Right renal cortex interstitium (tissue), 3 donors: ENCODE results near the gene ELFN1. TPM values are rescaled to one million over a fixed set of nuclear protein-coding genes. Genes with fewer than 3 reads are reported as not detected.
A peak's percentile ranks its signal among the peaks of the same experiment; 100 is the strongest.

ENCODE experiments used
- DNase-seq, 3 donors: peaks; one replicate each; pipeline ENCODE4 v3.0.0-alpha.2; 2013; ENCODE audit warnings: low read depth in 3 of 3, low spot score in 2 of 3
- polyA plus RNA-seq, 3 donors: library from polyadenylated mRNA; unstranded; fragments of 120-200 nt; gene quantifications; one replicate each; pipeline ENCODE4 v1.2.1, GENCODE V29; 2013; ENCODE audit not compliant: insufficient read length in 3 of 3

ELFN1 gene
- polyA plus RNA-seq, 3 donors = 10.6 to 12.3 (median 11.8) TPM

- DNase-seq = no peak
Observed at GRCh38 chr7:1692515-1693418, 22.7 kb downstream of the ELFN1 start.

GRCh38 chr7:1693419-1693990, 23.4 kb downstream of the ELFN1 start:
- DNase-seq = no peak

DNA sequence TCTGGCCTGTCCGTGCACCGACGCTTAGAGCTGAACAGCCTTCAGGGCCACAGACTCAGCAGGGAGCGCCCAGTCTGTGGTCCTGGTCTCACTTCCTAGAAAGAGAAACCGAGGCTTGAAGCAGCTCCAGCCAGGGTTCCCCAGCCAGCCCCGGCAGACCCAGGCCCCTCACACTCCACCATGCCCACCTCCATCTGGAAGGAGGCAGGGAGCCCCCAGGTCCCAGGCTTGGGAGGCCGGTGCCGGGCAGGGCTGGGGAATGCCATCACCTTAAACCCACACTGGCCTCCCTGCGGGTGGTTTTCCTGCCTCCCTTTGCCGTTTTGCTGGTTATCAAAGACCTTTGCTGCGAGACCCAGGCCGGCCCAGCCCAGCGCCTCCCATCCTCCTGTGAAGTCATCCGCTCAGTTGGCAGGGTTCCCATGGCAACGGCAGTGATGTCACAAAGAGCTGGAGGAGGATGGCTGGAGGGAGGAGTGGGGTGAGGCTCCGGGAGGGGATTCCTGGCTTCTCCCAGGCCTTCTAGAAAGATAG, 24.0 kb downstream of the ELFN1 start:
- DNase-seq = peak; percentile 57 to 68 (median 65)

GRCh38 chr7:1694611-1695511, 24.8 kb downstream of the ELFN1 start:
- DNase-seq = no peak

DNA sequence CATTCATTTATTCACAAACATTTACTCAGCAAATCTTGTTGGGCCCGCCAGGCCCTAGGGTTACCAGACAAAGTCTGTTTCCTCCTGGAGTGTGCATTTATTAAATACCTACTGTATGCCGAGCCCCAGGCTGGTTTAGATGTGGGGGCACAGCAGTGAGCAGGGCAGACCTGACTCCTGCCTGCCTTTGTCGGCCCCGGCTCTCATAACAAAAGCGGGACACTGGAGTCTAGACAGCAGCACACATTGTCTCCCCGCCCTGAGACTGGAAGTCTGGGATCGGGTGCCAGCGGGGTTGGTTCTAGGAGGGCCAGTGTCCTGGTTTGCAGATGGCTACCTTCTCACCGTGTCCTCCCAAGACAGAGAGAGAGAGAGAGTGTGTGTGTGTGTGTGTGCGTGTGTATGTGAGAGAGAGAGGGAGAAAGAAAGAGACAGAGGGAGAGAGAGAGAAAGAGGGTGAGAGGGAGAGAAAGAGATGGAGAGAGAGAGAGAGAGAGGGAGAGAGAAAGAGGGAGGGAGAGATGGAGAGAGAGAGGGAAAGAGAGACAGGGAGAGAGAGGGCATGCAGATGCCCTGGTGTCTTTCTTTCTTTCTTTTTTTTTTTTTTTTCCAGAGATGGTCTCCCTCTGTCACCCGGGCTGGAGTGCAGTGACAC, 25.9 kb downstream of the ELFN1 start:
- no peak for DNase-seq

DNA sequence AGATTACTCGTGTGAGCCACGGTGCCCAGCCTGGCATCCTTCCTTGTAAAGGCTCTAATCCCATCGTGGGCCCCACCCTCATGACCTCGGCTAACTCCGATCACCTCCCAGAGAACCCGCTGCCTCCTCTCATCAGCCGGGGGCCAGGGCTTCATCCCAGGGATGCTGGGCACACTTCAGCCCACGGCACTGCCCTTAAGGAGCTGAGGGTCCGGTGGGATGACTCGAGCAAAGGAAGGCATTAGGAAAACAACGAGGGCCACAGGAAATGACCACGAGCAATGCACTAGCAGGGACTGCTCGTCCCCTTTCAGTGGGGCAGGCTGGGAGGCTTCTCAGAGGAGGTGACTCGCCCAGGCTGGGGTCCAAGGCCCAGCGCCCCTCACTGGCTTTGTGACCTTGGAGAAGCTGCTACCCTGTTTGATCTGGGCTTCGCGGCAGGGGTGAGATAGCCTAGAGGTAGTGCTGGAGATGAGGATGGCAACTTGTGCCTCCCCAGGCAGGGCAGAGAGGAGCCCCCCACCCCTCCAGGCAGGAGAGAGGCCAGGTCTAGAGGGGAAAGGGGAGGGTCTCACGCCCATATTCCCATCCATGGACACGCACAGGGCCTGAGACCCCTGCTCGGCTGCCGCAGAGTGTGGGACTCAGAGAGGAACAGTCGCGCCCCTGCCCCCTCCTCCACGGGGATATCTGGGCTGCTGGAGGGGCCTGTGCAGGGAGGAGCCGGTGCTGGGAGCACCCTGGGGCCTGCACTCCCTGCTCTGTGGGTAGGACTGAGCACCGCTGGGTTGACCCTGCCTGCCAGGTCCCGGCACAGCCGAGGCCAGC, 26.8 kb downstream of the ELFN1 start:
- DNase-seq = no peak

GRCh38 chr7:1697499-1698125, 27.5 kb downstream of the ELFN1 start:
- no peak for DNase-seq

- DNase-seq = no peak
Observed at GRCh38 chr7:1698201-1698600, 28.1 kb downstream of the ELFN1 start.

DNA sequence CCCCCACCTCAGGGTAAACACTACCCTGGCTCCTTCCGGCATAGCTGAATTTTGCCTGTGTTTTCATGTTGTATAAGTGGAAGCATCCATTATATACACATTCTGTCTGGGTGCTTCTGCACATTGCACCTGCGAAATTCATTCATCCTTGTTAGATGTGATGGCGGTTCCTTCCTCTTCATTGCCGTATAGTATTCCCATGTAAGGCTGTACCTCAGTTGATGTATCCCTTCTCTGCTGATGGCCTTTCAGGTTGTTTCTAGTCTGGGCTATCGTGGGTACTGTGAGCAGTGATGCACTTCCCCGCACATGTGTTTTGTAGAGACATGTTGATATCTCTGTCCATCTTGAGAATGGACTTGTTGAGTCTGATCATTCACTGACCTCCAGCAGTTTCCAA, 28.9 kb downstream of the ELFN1 start:
- DNase-seq = no peak

- DNase-seq = no peak
Observed at GRCh38 chr7:1700086-1700485, 30.0 kb downstream of the ELFN1 start.

- no peak for DNase-seq
Observed at GRCh38 chr7:1700536-1701333, 30.7 kb downstream of the ELFN1 start.

- DNase-seq = no peak
Observed at GRCh38 chr7:1702652-1703051, 32.6 kb downstream of the ELFN1 start.

DNA sequence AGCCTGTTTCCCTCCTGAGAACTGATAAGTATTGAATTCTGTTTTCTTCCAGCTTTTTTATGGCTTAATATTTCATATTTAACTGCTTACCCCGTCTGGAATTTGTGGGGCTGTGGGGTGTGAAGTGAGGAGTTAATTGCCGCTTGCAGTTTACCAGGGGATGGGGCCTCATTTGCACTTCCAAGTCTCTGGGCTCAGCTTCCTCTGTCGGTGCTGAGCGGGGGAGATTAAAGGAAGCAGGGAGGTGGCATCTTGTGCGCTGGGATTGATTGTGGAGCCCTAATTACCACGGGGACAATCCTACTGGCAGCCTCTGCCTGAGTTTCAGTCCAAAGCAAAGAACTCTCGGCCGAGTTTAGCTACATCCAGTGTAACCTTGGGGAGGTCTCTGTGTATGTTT, 33.4 kb downstream of the ELFN1 start:
- no peak for DNase-seq

DNA sequence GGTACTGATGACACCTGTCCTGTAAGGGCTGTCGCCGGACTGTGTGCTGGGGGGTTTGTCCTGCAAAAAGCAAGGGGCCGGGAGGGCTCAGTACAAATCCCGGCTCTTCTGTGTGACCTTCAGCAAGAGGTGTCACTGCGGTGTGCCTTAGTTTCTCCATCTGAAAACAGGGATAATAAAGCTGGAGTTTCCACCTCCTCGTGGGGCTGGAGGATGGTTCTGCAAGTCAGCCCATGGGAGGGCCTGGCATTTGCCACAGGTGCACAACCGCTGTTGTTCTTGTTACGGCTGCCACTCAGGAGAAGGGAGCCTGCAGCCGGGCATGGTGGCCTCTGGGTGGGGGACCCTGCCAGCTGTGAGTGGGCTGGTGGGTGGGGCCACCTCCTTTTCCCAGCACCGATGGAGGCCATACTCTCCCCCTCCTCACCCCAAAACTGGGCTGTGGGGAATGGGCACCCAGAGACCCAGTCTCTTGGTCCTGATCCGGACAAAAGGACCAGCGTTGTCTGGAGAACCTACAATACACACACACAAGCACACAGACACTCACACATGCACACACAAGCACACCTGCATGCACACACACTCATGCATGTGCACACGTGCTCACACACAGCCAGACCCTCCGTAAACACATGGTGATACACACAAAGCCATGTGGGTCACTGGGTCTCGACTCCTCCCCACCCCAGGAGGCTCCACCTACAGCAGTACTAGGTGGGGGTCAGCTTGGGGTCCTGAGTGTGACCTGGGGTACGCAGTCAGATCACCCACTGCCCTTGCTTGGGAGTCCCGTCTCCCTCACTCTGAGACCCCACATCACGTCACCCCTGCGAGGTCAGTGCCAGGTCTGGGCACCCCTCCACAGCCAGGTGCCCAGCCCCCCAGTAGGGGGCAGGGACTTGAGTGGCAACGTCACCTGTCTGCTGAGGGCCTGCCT, 34.1 kb downstream of the ELFN1 start:
- DNase-seq = no peak

DNA sequence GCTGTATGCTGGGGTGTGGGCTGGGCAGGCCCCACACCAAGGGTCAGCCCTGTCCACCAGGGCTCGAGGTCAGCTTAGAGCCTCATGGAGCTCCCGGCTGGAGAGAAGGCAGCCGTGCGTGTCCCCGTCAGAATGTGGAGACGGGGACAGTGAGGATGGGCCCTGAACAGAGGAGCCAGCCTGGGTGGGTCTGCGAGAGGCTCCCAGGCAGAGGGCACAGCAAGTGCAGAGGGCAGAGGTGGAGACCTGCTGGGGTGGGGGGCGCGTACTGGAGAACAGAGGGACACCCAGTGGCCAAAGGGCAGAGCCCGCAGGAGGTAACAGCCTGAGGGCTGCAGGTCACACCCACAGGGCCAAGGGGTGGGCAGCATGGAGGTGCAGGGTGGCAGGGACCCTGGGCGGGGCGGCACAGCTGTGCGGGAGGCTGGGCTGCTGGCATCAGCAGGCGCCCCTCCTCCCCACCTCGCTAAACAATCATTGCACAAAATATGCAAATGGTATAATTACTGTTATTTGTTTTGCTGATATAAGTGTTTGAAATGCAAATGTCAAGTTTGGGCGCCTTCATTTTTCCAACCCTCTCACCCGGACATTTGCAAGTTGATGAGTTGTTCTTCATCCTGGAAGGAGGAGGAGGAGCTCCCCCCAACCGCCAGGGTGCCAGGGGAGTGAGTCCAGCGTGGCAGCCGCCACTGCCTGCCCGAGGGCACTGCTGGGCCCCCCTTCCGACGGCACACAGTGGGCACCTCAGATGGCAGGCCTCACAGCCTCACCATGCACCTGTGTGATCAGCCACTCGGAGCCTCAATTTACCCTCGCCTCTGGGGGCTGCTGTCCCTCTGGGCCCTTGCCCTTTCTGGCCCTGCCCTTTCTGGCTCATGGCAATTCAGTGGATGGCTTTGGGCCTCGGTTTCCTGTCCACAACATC, 35.0 kb downstream of the ELFN1 start:
- no peak for DNase-seq

DNA sequence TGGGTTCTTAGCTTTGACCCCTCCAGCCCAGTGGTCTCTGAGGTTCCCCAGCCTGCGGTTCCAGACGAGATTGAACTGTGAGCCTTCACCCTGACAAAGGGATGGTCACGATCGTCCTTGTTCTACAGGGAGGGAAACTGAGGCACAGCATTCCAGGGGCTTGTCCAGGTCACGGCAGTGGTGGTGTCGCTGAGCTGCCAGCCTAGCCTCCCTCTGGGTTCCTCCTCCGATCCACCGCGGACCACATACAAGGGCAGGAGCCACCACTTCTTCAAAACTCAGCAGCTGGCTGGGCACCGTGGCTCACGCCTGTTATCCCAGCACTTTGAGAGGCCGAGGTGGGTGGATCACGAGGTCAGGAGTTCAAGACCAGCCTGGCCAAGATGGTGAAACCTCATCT, 35.8 kb downstream of the ELFN1 start:
- DNase-seq = no peak
